Measurements from ENCODE around the gene CD2BP2. TPM values are rescaled to one million over a fixed set of nuclear protein-coding genes. Genes with fewer than 3 reads are reported as not detected.

The CD2BP2 gene
- total and polyA plus RNA-seq, 4 donors: 10.0 to 15.4 (median 11.7) TPM

GRCh38 chr16:30352488-30353401, 2.4 kb downstream of the CD2BP2 start:
- peaks cover under 1 to 13% (median 7%) of the 10 kb centered on the region in 4 donors for H3K36me3 ChIP-seq (ENCODE audit: control insufficient read depth in 4 of 4, insufficient read depth in 3 of 4, low read depth in 1 of 4, low read length in 3 of 4)
- DNase-seq (ENCODE audit: low spot score): no peak
- H3K4me3 ChIP-seq (ENCODE audit: low read depth in 1 of 3, low read length in 3 of 3): no peak overlapping the region
- no peaks in the 10 kb centered on the region for H3K9me3 ChIP-seq (ENCODE audit: control insufficient read depth in 4 of 4, low read length in 3 of 4)
- peak overlapping the region; percentile 55 to 56 for H3K27ac ChIP-seq (ENCODE audit: low read depth in 1 of 2, low read length in 2 of 2)
- TF ChIP-seq, protein P1, sequence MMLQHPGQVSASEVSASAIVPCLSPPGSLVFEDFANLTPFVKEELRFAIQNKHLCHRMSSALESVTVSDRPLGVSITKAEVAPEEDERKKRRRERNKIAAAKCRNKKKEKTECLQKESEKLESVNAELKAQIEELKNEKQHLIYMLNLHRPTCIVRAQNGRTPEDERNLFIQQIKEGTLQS (IDR thresholded peaks at IDR 0.05): no peak
- TF ChIP-seq, protein P2, sequence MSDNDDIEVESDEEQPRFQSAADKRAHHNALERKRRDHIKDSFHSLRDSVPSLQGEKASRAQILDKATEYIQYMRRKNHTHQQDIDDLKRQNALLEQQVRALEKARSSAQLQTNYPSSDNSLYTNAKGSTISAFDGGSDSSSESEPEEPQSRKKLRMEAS (IDR thresholded peaks at IDR 0.05): peak; percentile 2
- H3K4me1 ChIP-seq (ENCODE audit: control insufficient read depth in 4 of 4, insufficient read depth in 4 of 4, low read length in 3 of 4): peaks cover 12 to 63% (median 50%) of the 10 kb centered on the region in 4 donors
- H3K27me3 ChIP-seq (ENCODE audit: control insufficient read depth in 4 of 4, insufficient read depth in 4 of 4, low read length in 3 of 4): no peaks in the 10 kb centered on the region
- H3K9ac ChIP-seq (ENCODE audit: low read depth in 1 of 2, low read length in 2 of 2): no peak overlapping the region
- WGBS: 87% methylated on average over 14 of the region's 14 CpGs

DNA sequence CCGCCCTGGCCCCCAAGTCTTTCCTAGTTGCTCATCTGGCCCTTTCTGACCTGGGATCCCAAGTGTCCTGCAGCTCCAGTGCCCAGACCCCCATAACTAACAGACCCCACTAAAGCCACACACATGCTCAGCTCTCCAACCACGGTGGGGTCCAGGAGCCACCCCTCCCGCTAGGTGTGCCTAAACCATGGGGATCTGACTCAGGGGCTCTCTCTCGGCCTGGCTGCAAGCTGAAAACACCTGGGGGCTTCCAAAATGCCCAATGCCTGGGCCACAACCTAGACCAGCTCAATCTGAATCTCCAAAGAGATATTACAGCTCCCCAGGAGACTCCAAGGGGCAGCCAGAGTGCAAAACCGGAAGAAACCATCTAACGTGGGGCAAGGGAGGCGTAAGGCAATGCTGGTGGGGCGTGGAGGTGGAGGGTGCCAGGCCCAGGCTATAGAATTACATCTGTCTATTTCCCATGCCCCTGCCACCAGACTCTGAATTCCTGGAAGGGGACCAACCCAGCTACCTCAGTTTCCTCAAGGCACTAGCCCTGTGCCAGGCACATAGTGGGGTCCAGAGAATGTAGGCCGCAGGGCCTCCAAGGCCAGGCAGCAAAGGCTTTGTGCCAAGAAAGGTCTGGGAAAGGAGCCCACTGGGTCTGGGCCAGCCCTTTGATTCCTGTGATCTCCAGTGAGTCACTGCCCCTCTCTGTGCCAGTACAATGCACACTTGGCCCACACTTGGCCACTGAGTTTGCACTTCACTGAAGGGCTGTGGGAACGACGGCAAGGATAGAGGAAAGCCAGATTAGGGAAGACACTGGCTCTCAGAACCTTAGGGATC, 3.3 kb downstream of the CD2BP2 start:
- Histone ChIP-seq H3K27ac (ENCODE audit: low read depth in 1 of 2, low read length in 2 of 2) (peak overlapping the region; percentile 55 to 56), H3K36me3 (ENCODE audit: control insufficient read depth in 4 of 4, insufficient read depth in 3 of 4, low read depth in 1 of 4, low read length in 3 of 4) (peaks cover 0 to 12% (median 8%) of the 10 kb centered on the region in 4 donors), H3K4me1 (ENCODE audit: control insufficient read depth in 4 of 4, insufficient read depth in 4 of 4, low read length in 3 of 4) (peaks cover 12 to 53% (median 41%) of the 10 kb centered on the region in 4 donors), H3K9ac (ENCODE audit: low read depth in 1 of 2, low read length in 2 of 2) (no peak overlapping the region), H3K4me3 (ENCODE audit: low read depth in 1 of 3, low read length in 3 of 3) (no peak overlapping the region), H3K9me3 (ENCODE audit: control insufficient read depth in 4 of 4, low read length in 3 of 4) (no peaks in the 10 kb centered on the region), H3K27me3 (ENCODE audit: control insufficient read depth in 4 of 4, insufficient read depth in 4 of 4, low read length in 3 of 4) (no peaks in the 10 kb centered on the region)
- no peak for TF ChIP-seq CTCF (IDR thresholded peaks at IDR 0.05; ENCODE audit: low read depth, low read length, missing input control)
- TF ChIP-seq EGR1 (IDR thresholded peaks at IDR 0.05; ENCODE audit: low read depth in 2 of 2): no peak
- peak; percentile 56 for TF ChIP-seq SP1 (IDR thresholded peaks at IDR 0.05)
- TF ChIP-seq, protein P3, sequence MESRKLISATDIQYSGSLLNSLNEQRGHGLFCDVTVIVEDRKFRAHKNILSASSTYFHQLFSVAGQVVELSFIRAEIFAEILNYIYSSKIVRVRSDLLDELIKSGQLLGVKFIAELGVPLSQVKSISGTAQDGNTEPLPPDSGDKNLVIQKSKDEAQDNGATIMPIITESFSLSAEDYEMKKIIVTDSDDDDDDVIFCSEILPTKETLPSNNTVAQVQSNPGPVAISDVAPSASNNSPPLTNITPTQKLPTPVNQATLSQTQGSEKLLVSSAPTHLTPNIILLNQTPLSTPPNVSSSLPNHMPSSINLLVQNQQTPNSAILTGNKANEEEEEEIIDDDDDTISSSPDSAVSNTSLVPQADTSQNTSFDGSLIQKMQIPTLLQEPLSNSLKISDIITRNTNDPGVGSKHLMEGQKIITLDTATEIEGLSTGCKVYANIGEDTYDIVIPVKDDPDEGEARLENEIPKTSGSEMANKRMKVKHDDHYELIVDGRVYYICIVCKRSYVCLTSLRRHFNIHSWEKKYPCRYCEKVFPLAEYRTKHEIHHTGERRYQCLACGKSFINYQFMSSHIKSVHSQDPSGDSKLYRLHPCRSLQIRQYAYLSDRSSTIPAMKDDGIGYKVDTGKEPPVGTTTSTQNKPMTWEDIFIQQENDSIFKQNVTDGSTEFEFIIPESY (IDR thresholded peaks at IDR 0.05): no peak
- TF ChIP-seq, protein P1 (IDR thresholded peaks at IDR 0.05): peak; percentile 74
- TF ChIP-seq, protein P2 (IDR thresholded peaks at IDR 0.05): peak; percentile 61
- no peak for TF ChIP-seq FOXA2 (IDR thresholded peaks at IDR 0.05)
- TF ChIP-seq NR2F2 (IDR thresholded peaks at IDR 0.05): no peak
- TF ChIP-seq HNF4A (conservative IDR thresholded peaks at IDR 0.05): peak; percentile 42 to 59
- no peak for TF ChIP-seq TAF1 (conservative IDR thresholded peaks at IDR 0.05)
- TF ChIP-seq RAD21 (IDR thresholded peaks at IDR 0.05): peak; percentile 52 to 65
- TF ChIP-seq GABPA (IDR thresholded peaks at IDR 0.05 in 1 of 2, conservative IDR thresholded peaks at IDR 0.05 in 1 of 2): peak in 1 of 2 donors; percentile 56
- TF ChIP-seq HNF4G (IDR thresholded peaks at IDR 0.05): peak; percentile 37
- TF ChIP-seq YY1 (IDR thresholded peaks at IDR 0.05): peak; percentile 26
- TF ChIP-seq FOXA1 (IDR thresholded peaks at IDR 0.05): no peak
- TF ChIP-seq, protein P4, sequence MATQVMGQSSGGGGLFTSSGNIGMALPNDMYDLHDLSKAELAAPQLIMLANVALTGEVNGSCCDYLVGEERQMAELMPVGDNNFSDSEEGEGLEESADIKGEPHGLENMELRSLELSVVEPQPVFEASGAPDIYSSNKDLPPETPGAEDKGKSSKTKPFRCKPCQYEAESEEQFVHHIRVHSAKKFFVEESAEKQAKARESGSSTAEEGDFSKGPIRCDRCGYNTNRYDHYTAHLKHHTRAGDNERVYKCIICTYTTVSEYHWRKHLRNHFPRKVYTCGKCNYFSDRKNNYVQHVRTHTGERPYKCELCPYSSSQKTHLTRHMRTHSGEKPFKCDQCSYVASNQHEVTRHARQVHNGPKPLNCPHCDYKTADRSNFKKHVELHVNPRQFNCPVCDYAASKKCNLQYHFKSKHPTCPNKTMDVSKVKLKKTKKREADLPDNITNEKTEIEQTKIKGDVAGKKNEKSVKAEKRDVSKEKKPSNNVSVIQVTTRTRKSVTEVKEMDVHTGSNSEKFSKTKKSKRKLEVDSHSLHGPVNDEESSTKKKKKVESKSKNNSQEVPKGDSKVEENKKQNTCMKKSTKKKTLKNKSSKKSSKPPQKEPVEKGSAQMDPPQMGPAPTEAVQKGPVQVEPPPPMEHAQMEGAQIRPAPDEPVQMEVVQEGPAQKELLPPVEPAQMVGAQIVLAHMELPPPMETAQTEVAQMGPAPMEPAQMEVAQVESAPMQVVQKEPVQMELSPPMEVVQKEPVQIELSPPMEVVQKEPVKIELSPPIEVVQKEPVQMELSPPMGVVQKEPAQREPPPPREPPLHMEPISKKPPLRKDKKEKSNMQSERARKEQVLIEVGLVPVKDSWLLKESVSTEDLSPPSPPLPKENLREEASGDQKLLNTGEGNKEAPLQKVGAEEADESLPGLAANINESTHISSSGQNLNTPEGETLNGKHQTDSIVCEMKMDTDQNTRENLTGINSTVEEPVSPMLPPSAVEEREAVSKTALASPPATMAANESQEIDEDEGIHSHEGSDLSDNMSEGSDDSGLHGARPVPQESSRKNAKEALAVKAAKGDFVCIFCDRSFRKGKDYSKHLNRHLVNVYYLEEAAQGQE (IDR thresholded peaks at IDR 0.05): no peak
- peak; percentile 88 to 92 for TF ChIP-seq JUND (IDR thresholded peaks at IDR 0.05)
- peak; percentile 62 to 71 for TF ChIP-seq RXRA (IDR thresholded peaks at IDR 0.05)
- WGBS: 67% methylated on average over 11 of the region's 11 CpGs
- no peak for DNase-seq (ENCODE audit: low spot score)

Measured in liver (tissue), 9 donors.